ENCODE measurements around the gene FOXP2.

DNA sequence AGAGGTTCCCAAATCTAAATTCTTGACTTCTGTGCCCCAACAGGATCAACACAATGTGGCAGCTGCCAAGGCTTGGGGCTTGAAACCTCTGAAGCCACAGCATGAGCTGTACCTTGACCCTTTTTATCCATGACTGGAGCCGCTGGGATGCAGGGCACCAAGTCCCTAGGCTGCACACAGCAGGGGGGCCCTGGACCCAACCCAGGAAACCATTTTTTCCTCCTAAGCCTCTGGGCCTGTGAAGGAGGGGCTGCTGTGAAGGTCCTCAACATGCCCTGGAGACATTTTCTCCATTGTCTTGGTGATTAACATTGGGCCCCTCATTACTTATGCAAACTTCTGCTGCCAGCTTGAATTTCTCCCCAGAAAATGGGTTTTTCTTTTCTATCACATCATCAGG, 72.6 kb downstream of the FOXP2 start:
- TF ChIP-seq, protein P1, sequence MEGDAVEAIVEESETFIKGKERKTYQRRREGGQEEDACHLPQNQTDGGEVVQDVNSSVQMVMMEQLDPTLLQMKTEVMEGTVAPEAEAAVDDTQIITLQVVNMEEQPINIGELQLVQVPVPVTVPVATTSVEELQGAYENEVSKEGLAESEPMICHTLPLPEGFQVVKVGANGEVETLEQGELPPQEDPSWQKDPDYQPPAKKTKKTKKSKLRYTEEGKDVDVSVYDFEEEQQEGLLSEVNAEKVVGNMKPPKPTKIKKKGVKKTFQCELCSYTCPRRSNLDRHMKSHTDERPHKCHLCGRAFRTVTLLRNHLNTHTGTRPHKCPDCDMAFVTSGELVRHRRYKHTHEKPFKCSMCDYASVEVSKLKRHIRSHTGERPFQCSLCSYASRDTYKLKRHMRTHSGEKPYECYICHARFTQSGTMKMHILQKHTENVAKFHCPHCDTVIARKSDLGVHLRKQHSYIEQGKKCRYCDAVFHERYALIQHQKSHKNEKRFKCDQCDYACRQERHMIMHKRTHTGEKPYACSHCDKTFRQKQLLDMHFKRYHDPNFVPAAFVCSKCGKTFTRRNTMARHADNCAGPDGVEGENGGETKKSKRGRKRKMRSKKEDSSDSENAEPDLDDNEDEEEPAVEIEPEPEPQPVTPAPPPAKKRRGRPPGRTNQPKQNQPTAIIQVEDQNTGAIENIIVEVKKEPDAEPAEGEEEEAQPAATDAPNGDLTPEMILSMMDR (IDR thresholded peaks at IDR 0.05) = no peak
- TF ChIP-seq POLR2A (IDR thresholded peaks at IDR 0.05) = no peak

All from sigmoid colon (tissue), 3 donors.